BLaER1 treated with 17β-estradiol and CSF1 and Interleukin-3, amounts not matched to agents 10 nM and 100 nM (cell line): ENCODE data around the gene IQCB1.

Experiments
- H3K27ac ChIP-seq, 11 experiments: shearing (Covaris generic); formaldehyde crosslinking; 2 replicates each; pipeline ENCODE4 v1.8.1; 2022
- H3K27me3 ChIP-seq, 11 experiments: shearing (Covaris generic); formaldehyde crosslinking; 2 replicates each; pipeline ENCODE4 v1.8.1; 2022
- H3K36me3 ChIP-seq, 11 experiments: shearing (Covaris generic); formaldehyde crosslinking; 2 replicates each; pipeline ENCODE4 v1.8.1; 2022
- H3K4me1 ChIP-seq, 10 experiments: shearing (Covaris generic); formaldehyde crosslinking; 2 replicates each; pipeline ENCODE4 v1.8.1; 2022
- H3K4me2 ChIP-seq, 11 experiments: shearing (Covaris generic); formaldehyde crosslinking; 2 replicates each; pipeline ENCODE4 v1.8.1; 2022
- H3K4me3 ChIP-seq, 10 experiments: shearing (Covaris generic); formaldehyde crosslinking; 2 replicates each; pipeline ENCODE4 v1.8.1; 2022
- H3K9ac ChIP-seq, 11 experiments: shearing (Covaris generic); formaldehyde crosslinking; 2 replicates each; pipeline ENCODE4 v1.8.1; 2022
- H3K9me3 ChIP-seq, 11 experiments: shearing (Covaris generic); formaldehyde crosslinking; replicated peaks in 1 of 11; 2 replicates each; pipeline ENCODE4 v1.8.1; 2022
- H4K20me1 ChIP-seq, 11 experiments: shearing (Covaris generic); formaldehyde crosslinking; 2 replicates each; pipeline ENCODE4 v1.8.1; 2022
- Cebpa-rat ChIP-seq, 11 experiments: shearing (Covaris generic); IDR thresholded peaks; 2 replicates each; pipeline ENCODE4 v1.8.1; 2022

IQCB1 gene

GRCh38 chr3:121855555-121855954 is 20.7 kb upstream of the IQCB1 start:
- Histone ChIP-seq H3K27ac (no peak overlapping the region), H3K27me3 (no peaks in the 10 kb centered on the region; a peak in 1 of 22 replicates), H3K4me1 (no peaks in the 10 kb centered on the region), H3K9me3 (peaks cover 0 to 13% (median 6%) of the 10 kb centered on the region in 11 experiments; a peak in 13 of 22 replicates), H3K4me2 (no peak overlapping the region), H3K36me3 (peaks cover 49 to 93% (median 79%) of the 10 kb centered on the region in 11 experiments), H3K9ac (no peak overlapping the region), H4K20me1 (peaks cover 0 to 6% (median 0%) of the 10 kb centered on the region in 11 experiments; a peak in 2 of 22 replicates), H3K4me3 (no peak overlapping the region)
- no peak for TF ChIP-seq Cebpa-rat (IDR thresholded peaks at IDR 0.05)

- no peak overlapping the region for H3K9ac ChIP-seq
- H3K27ac ChIP-seq: no peak overlapping the region
- H3K9me3 ChIP-seq: peaks cover 0 to 8% (median 4%) of the 10 kb centered on the region in 11 experiments; a peak in 12 of 22 replicates
- no peak overlapping the region for H3K4me2 ChIP-seq
- no peaks in the 10 kb centered on the region for H3K27me3 ChIP-seq
- H4K20me1 ChIP-seq: peaks cover 0 to 7% (median 0%) of the 10 kb centered on the region in 11 experiments; a peak in 2 of 22 replicates
- no peaks in the 10 kb centered on the region for H3K4me1 ChIP-seq
- peaks cover 59 to 92% (median 83%) of the 10 kb centered on the region in 11 experiments for H3K36me3 ChIP-seq
- no peak overlapping the region for H3K4me3 ChIP-seq
- TF ChIP-seq Cebpa-rat (IDR thresholded peaks at IDR 0.05): no peak
These were observed 17.4 kb upstream of the IQCB1 start for GRCh38 chr3:121852256-121852655.

- Histone ChIP-seq H4K20me1 (0 out of 22 replicates have a peak, but pooled peaks cover 0 to 7% (median 0%) of the 10 kb centered on the region in 11 experiments), H3K4me3 (no peak overlapping the region), H3K4me1 (peaks cover 0 to 6% (median 0%) of the 10 kb centered on the region in 10 experiments; a peak in 2 of 20 replicates), H3K27ac (no peak overlapping the region), H3K9ac (no peak overlapping the region), H3K27me3 (no peaks in the 10 kb centered on the region), H3K36me3 (peaks cover 50 to 79% (median 72%) of the 10 kb centered on the region in 11 experiments), H3K9me3 (peaks cover 2 to 15% (median 11%) of the 10 kb centered on the region in 11 experiments; a peak in 20 of 22 replicates), H3K4me2 (no peak overlapping the region)
- TF ChIP-seq Cebpa-rat (IDR thresholded peaks at IDR 0.05): no peak
These were observed 10.0 kb upstream of the IQCB1 start for GRCh38 chr3:121844892-121845291.

- no peak for TF ChIP-seq Cebpa-rat (IDR thresholded peaks at IDR 0.05)
These were observed 5.1 kb upstream of the IQCB1 start for GRCh38 chr3:121839962-121840361.

GRCh38 chr3:121836481-121836880 is 1.6 kb upstream of the IQCB1 start:
- peak overlapping the region; percentile 72 to 92 (median 82) for H3K4me3 ChIP-seq
- H3K27me3 ChIP-seq: no peaks in the 10 kb centered on the region
- H3K4me2 ChIP-seq: peak overlapping the region; percentile 58 to 99 (median 87)
- H4K20me1 ChIP-seq: peaks cover 0 to 3% (median 0%) of the 10 kb centered on the region in 11 experiments; a peak in 3 of 22 replicates
- peaks cover 7 to 25% (median 22%) of the 10 kb centered on the region in 11 experiments; a peak in 20 of 22 replicates for H3K9me3 ChIP-seq
- no peak for TF ChIP-seq Cebpa-rat (IDR thresholded peaks at IDR 0.05)
- H3K27ac ChIP-seq: peak overlapping the region; percentile 29 to 91 (median 87)
- H3K9ac ChIP-seq: peak overlapping the region; percentile 85 to 92 (median 91)
- peaks cover 29 to 40% (median 33%) of the 10 kb centered on the region in 10 experiments for H3K4me1 ChIP-seq
- H3K36me3 ChIP-seq: peaks cover 22 to 69% (median 51%) of the 10 kb centered on the region in 11 experiments

More at GRCh38 chr3:121839962-121840361, 5.1 kb upstream of the IQCB1 start:
- Histone ChIP-seq H3K9me3 (peaks cover 7 to 25% (median 22%) of the 10 kb centered on the region in 11 experiments; a peak in 20 of 22 replicates), H4K20me1 (no peaks in the 10 kb centered on the region; a peak in 1 of 22 replicates), H3K4me2 (no peak overlapping the region), H3K27me3 (no peaks in the 10 kb centered on the region), H3K4me3 (no peak overlapping the region), H3K36me3 (peaks cover 18 to 60% (median 42%) of the 10 kb centered on the region in 11 experiments), H3K27ac (no peak overlapping the region), H3K4me1 (peaks cover 12 to 24% (median 17%) of the 10 kb centered on the region in 10 experiments; a peak in 19 of 20 replicates), H3K9ac (no peak overlapping the region)

GRCh38 chr3:121836064-121836463 is 1.2 kb upstream of the IQCB1 start:
- H3K36me3 ChIP-seq: peaks cover 26 to 69% (median 54%) of the 10 kb centered on the region in 11 experiments
- peak overlapping the region; percentile 58 to 99 (median 87) for H3K4me2 ChIP-seq
- H3K9ac ChIP-seq: peak overlapping the region; percentile 85 to 92 (median 91)
- H3K27me3 ChIP-seq: no peaks in the 10 kb centered on the region
- no peak for TF ChIP-seq Cebpa-rat (IDR thresholded peaks at IDR 0.05)
- peaks cover 7 to 25% (median 20%) of the 10 kb centered on the region in 11 experiments; a peak in 20 of 22 replicates for H3K9me3 ChIP-seq
- peak overlapping the region; percentile 72 to 92 (median 82) for H3K4me3 ChIP-seq
- peaks cover 0 to 7% (median 0%) of the 10 kb centered on the region in 11 experiments; a peak in 3 of 22 replicates for H4K20me1 ChIP-seq
- peak overlapping the region; percentile 29 to 91 (median 87) for H3K27ac ChIP-seq
- peaks cover 32 to 40% (median 34%) of the 10 kb centered on the region in 10 experiments for H3K4me1 ChIP-seq

GRCh38 chr3:121835465-121835801 is 573 bp upstream of the IQCB1 start:
- H3K27ac ChIP-seq: peak overlapping the region; percentile 48 to 91 (median 87)

GRCh38 chr3:121834157-121834670 is 646 bp downstream of the IQCB1 start:
- TF ChIP-seq Cebpa-rat (IDR thresholded peaks at IDR 0.05): peak in 9 of 11 experiments; percentile 12 to 92 (median 71); a peak in 13 of 22 replicates
- H3K27me3 ChIP-seq: no peaks in the 10 kb centered on the region
- H3K9me3 ChIP-seq: peaks cover 0 to 7% (median 4%) of the 10 kb centered on the region in 11 experiments; a peak in 13 of 22 replicates
- peak overlapping the region; percentile 87 to 99 (median 92) for H3K4me2 ChIP-seq
- H3K9ac ChIP-seq: peak overlapping the region; percentile 85 to 92 (median 91)
- peak overlapping the region; percentile 66 to 91 (median 88) for H3K27ac ChIP-seq
- peaks cover 32 to 42% (median 37%) of the 10 kb centered on the region in 10 experiments for H3K4me1 ChIP-seq
- H3K4me3 ChIP-seq: peak overlapping the region; percentile 72 to 92 (median 82)
- H3K36me3 ChIP-seq: peaks cover 27 to 69% (median 52%) of the 10 kb centered on the region in 11 experiments; a peak in 21 of 22 replicates
- peaks cover 0 to 24% (median 3%) of the 10 kb centered on the region in 11 experiments; a peak in 7 of 22 replicates for H4K20me1 ChIP-seq

More at GRCh38 chr3:121835465-121835801, 573 bp upstream of the IQCB1 start:
- Histone ChIP-seq H3K9me3 (peaks cover 7 to 20% (median 16%) of the 10 kb centered on the region in 11 experiments; a peak in 20 of 22 replicates), H3K36me3 (peaks cover 29 to 69% (median 54%) of the 10 kb centered on the region in 11 experiments), H3K4me3 (peak overlapping the region; percentile 72 to 92 (median 82)), H3K27me3 (no peaks in the 10 kb centered on the region), H4K20me1 (peaks cover 0 to 13% (median 0%) of the 10 kb centered on the region in 11 experiments; a peak in 4 of 22 replicates), H3K4me1 (peaks cover 32 to 42% (median 37%) of the 10 kb centered on the region in 10 experiments), H3K4me2 (peak overlapping the region; percentile 58 to 99 (median 87)), H3K9ac (peak overlapping the region; percentile 85 to 92 (median 91))
- TF ChIP-seq Cebpa-rat (IDR thresholded peaks at IDR 0.05): no peak

GRCh38 chr3:121822973-121823372 is 11.9 kb downstream of the IQCB1 start:
- Histone ChIP-seq H3K9ac (no peak overlapping the region), H3K4me2 (no peak overlapping the region), H3K9me3 (peaks cover 45 to 83% (median 69%) of the 10 kb centered on the region in 11 experiments), H3K4me1 (peaks cover 0 to 7% (median 0%) of the 10 kb centered on the region in 10 experiments; a peak in 6 of 20 replicates), H3K27me3 (no peaks in the 10 kb centered on the region), H3K4me3 (peak overlapping the region in 1 of 10 experiments; percentile 31; a peak in 1 of 20 replicates), H3K27ac (no peak overlapping the region), H4K20me1 (peaks cover 0 to 13% (median 0%) of the 10 kb centered on the region in 11 experiments; a peak in 3 of 22 replicates), H3K36me3 (peaks cover 84 to 100% (median 98%) of the 10 kb centered on the region in 11 experiments)
- TF ChIP-seq Cebpa-rat (IDR thresholded peaks at IDR 0.05): no peak
